ENCODE data around the gene MAMSTR.
"Not testable (repeated sequence)": the region's sequence is repeated elsewhere in the genome, so short reads cannot be mapped to it uniquely, and the experiment has no call there.

The MAMSTR gene

DNA sequence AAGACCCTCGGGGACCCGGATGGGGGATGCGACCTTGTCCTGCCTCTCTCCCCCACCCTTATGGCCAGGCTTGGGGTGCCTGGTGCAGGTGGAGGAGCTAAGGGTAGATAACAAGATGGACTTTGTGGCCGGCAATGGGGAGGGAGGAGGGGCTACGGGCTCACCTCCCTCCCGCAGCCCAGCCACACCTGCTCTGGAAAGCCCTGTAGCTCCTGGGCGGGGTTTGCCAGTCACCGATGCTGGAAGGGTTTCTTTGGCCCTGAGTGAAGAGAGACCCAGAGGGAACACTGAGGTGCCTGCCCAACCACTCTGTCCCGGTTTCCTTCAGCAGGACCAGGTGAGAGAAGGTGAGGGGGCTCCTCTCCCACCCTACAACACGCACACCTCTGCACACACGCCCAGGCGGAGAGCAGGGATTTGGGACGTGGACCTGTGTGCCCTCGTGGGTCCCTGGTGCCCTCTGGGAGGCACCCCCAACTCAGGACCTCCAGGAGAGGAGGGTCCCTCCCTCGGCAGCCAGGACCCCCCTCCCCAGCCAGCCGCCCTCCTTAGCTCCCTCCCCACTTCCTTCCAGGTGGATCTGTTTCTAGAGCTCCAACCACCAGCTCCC, 23.7 kb downstream of the MAMSTR start, which contains the start of gene FUT2:
FUT2 (plus strand) TSS at position 229 of the 610 bp plus-strand sequence. CDS start 6,986 bp downstream, outside the sequence.
- H3K27me3 ChIP-seq (ENCODE audit: insufficient read depth, poor library complexity, severe bottlenecking): no peaks in the 10 kb centered on the region
- H3K4me1 ChIP-seq (ENCODE audit: insufficient read depth, poor library complexity, severe bottlenecking): peaks cover 7% of the 10 kb centered on the region
- DNase-seq (ENCODE audit: low spot score) (no peak), ATAC-seq (ENCODE audit: low read depth) (peak; percentile 59)
- H3K36me3 ChIP-seq (ENCODE audit: low read depth): no peaks in the 10 kb centered on the region
- H3K27ac ChIP-seq (ENCODE audit: poor library complexity, severe bottlenecking): no peak within 1 kb of the TSS
- peak within 1 kb of the TSS; percentile 9 for H3K4me3 ChIP-seq (ENCODE audit: severe bottlenecking)
- H3K9me3 ChIP-seq (ENCODE audit: severe bottlenecking): no peaks in the 10 kb centered on the region
- TF ChIP-seq, protein P1, sequence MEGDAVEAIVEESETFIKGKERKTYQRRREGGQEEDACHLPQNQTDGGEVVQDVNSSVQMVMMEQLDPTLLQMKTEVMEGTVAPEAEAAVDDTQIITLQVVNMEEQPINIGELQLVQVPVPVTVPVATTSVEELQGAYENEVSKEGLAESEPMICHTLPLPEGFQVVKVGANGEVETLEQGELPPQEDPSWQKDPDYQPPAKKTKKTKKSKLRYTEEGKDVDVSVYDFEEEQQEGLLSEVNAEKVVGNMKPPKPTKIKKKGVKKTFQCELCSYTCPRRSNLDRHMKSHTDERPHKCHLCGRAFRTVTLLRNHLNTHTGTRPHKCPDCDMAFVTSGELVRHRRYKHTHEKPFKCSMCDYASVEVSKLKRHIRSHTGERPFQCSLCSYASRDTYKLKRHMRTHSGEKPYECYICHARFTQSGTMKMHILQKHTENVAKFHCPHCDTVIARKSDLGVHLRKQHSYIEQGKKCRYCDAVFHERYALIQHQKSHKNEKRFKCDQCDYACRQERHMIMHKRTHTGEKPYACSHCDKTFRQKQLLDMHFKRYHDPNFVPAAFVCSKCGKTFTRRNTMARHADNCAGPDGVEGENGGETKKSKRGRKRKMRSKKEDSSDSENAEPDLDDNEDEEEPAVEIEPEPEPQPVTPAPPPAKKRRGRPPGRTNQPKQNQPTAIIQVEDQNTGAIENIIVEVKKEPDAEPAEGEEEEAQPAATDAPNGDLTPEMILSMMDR (IDR thresholded peaks at IDR 0.05; ENCODE audit: poor library complexity, severe bottlenecking): no peak

DNA sequence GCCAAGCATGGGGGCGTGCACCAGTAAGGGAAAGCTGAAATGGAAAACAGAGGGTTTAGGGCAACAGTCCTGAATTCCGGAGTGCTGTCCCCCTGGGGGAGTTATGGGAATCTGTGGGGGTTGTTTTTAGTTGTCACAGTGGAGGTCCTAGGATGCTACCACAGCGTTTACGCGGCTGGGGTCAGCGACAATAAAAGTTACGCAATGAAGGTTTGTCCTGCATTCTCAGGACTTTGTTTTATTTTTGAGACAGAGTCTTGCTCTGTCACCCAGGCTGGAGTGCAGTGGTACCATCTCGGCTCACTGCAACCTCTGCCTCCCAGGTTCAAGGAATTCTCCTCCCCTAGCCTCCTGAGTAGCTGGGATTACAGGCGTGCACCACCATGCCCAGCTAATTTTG, 25.9 kb downstream of the MAMSTR start:
- not testable (repeated sequence) for H3K27ac ChIP-seq (ENCODE audit: poor library complexity, severe bottlenecking); H3K9me3 ChIP-seq (ENCODE audit: severe bottlenecking); ATAC-seq (ENCODE audit: low read depth); DNase-seq (ENCODE audit: low spot score); H3K4me1 ChIP-seq (ENCODE audit: insufficient read depth, poor library complexity, severe bottlenecking); H3K36me3 ChIP-seq (ENCODE audit: low read depth); H3K4me3 ChIP-seq (ENCODE audit: severe bottlenecking); H3K27me3 ChIP-seq (ENCODE audit: insufficient read depth, poor library complexity, severe bottlenecking)

DNA sequence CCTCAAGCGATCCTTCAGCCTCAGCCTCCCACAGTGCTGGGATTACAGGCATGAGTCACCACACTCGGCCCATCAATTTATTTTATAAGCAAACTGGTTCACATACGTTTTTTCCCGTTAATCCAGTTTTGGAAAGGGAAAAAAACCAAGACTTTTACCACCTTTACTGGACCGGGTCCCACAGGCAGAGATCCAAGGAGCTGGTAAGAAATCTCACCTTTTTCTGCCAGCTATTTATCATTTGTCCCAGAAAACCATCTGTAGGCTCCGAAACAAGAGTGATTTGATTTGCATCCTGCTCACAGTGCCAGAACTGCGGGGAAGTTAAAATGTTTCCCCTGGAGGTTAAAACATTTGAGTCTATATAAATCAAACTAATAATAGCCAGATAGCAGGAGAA, 30.1 kb downstream of the MAMSTR start:
- TF ChIP-seq, protein P1 (IDR thresholded peaks at IDR 0.05; ENCODE audit: poor library complexity, severe bottlenecking): no peak
- no peak for ATAC-seq (ENCODE audit: low read depth)
- Histone ChIP-seq H3K4me3 (ENCODE audit: severe bottlenecking) (no peak overlapping the region), H3K27ac (ENCODE audit: poor library complexity, severe bottlenecking) (no peak overlapping the region), H3K27me3 (ENCODE audit: insufficient read depth, poor library complexity, severe bottlenecking) (no peaks in the 10 kb centered on the region), H3K36me3 (ENCODE audit: low read depth) (no peaks in the 10 kb centered on the region), H3K9me3 (ENCODE audit: severe bottlenecking) (no peaks in the 10 kb centered on the region), H3K4me1 (ENCODE audit: insufficient read depth, poor library complexity, severe bottlenecking) (peaks cover 3% of the 10 kb centered on the region)
- DNase-seq (ENCODE audit: low spot score): no peak

DNA sequence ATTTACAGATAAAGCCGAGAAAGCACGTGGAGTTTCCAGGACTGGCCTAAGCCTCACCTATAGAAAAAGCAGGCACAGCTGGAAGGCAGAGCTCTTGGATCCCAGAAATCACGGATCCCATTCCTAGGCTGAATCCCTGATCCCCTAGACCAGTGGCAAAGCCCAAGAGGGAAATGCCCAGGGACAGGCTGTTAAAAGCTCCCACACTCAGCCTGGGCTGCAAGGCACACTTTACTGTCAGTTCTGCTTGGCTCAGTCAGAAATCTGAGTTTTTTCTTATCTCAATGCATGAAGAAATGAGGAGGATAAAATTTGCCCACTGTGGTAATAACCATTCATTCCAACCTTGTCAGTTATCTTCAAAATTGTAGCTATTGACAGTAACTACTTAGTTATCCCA, 31.7 kb downstream of the MAMSTR start:
- DNase-seq (ENCODE audit: low spot score) (no peak), ATAC-seq (ENCODE audit: low read depth) (no peak)
- Histone ChIP-seq H3K27me3 (ENCODE audit: insufficient read depth, poor library complexity, severe bottlenecking) (no peaks in the 10 kb centered on the region), H3K9me3 (ENCODE audit: severe bottlenecking) (no peaks in the 10 kb centered on the region), H3K36me3 (ENCODE audit: low read depth) (no peaks in the 10 kb centered on the region), H3K4me1 (ENCODE audit: insufficient read depth, poor library complexity, severe bottlenecking) (peaks cover 3% of the 10 kb centered on the region), H3K4me3 (ENCODE audit: severe bottlenecking) (no peak overlapping the region), H3K27ac (ENCODE audit: poor library complexity, severe bottlenecking) (no peak overlapping the region)
- TF ChIP-seq, protein P1 (IDR thresholded peaks at IDR 0.05; ENCODE audit: poor library complexity, severe bottlenecking): no peak

DNA sequence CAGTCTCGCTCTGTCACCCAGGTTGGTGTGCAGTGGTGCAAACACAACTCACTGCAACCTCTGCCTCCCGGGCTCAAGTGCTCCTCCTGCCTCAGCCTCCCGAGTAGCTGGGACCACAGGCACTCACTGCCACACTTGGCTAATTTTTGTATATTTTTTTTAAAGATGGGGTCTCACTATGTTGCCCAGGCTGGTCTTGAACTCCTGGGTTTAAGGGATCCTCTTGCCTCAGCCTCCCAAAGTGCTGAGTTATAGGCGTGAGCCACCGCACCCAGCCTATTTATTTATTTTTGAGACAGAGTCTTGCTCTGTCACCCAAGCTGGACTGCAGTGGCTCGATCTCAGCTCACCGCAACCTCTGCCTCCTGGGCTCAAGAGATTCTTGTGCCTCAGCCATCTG, 32.9 kb downstream of the MAMSTR start:
- not testable (repeated sequence) for ATAC-seq (ENCODE audit: low read depth); H3K27ac ChIP-seq (ENCODE audit: poor library complexity, severe bottlenecking); H3K4me3 ChIP-seq (ENCODE audit: severe bottlenecking); H3K9me3 ChIP-seq (ENCODE audit: severe bottlenecking); H3K27me3 ChIP-seq (ENCODE audit: insufficient read depth, poor library complexity, severe bottlenecking); H3K36me3 ChIP-seq (ENCODE audit: low read depth); DNase-seq (ENCODE audit: low spot score); H3K4me1 ChIP-seq (ENCODE audit: insufficient read depth, poor library complexity, severe bottlenecking)

DNA sequence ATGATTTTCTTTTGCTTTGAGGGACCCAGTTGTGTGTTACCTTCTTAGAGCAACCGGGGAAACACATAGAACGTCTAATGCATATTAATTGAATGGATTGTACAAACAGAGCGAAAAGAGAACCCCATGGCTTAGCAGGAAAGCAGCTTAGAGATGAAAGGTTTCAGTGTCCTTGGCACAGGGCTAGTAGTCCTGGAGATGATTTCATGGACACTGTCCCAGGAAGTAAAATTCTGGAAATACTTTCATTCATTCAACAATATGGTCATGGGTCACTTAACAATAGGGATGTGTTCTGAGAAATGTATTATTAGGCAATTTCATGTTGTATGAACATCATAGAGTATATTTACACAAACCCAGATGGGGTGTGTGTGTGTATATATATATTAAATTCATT, 33.4 kb downstream of the MAMSTR start:
- Histone ChIP-seq H3K4me1 (ENCODE audit: insufficient read depth, poor library complexity, severe bottlenecking) (peaks cover 3% of the 10 kb centered on the region), H3K27ac (ENCODE audit: poor library complexity, severe bottlenecking) (no peak overlapping the region), H3K36me3 (ENCODE audit: low read depth) (no peaks in the 10 kb centered on the region), H3K4me3 (ENCODE audit: severe bottlenecking) (no peak overlapping the region), H3K9me3 (ENCODE audit: severe bottlenecking) (no peaks in the 10 kb centered on the region), H3K27me3 (ENCODE audit: insufficient read depth, poor library complexity, severe bottlenecking) (no peaks in the 10 kb centered on the region)
- ATAC-seq (ENCODE audit: low read depth) (no peak), DNase-seq (ENCODE audit: low spot score) (no peak)
- TF ChIP-seq, protein P1 (IDR thresholded peaks at IDR 0.05; ENCODE audit: poor library complexity, severe bottlenecking): no peak

Measured in RWPE2 (cell line).